Measurements from ENCODE around the gene MAGEA8.
"Not testable (repeated sequence)": the region's sequence is repeated elsewhere in the genome, so short reads cannot be mapped to it uniquely, and the experiment has no call there.

The MAGEA8 gene

DNA sequence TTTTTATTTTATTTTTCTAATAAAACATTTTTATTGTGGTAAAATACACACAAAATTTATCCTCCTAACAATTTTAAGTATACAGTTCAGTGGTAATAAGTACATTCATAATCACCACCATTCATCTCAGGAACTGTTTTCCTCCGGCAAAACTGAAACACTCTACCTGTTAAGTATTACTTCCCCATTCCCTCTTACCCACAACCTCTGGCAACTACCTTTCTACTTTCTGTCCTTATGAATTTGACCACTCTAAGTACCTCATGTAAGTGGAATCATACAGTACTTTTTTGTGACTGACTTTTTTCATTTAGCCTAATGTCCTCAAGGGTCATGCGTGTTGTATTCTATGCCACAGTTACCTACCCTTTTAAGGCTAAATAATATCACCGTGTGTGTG, 27.3 kb downstream of the MAGEA8 start:
- no peak for DNase-seq

DNA sequence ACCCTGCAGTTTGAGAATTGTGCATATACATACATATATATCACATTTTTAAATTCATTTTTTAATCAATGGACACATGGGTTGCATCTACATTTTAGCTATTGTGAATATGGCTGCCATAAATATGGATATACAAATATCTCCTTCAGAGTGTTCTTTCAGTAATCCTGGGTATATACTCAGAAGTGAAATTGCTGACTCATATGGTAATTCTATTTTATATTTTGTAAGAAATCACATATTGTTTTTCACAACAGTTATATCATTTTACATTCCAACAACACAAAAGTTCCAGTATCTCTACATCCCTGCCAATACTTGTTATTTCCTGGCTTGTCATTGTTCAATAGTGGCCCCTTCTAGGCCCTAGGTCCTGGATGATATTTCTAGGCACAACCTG, 27.7 kb downstream of the MAGEA8 start:
- DNase-seq: no peak

DNA sequence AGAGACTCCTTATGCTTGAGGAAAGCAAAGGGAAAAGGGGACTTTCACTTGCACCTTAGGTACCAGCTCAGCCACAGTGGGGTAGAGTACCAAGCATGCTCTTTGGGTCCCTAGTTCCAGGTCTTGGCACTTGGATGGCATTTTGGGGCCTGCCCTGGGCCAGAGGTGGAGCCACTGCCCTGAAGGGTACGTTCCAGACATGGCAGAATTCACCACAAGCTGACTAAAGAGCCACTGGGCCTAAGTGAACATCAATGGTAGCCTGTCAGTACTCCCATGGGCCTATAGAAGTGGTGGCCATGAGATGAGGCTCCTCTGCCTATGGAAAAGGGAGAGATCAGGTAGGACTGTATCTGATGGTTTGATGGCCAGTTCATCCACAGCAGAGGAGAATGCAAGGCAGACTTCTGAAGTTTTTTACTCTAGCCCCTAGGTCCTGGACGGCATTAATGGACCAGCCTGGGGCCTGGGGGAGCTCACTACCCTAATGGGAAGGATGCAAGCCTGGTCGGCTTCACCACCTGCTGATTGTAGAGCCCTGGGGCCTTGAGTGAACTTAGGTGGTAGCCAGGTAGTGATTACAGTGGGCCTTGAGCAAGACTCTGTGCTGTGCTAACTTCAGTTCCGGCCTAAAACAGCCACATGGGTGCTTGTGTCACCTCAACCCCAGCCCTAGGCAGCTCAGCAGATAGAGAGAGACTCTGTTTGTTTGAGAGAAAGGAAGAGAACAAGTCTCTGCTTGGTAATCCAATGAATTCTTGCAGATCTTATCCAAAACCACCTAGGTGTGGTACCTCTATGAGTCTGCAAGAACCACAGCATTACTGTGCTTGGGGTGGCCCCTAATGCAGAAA, 28.6 kb downstream of the MAGEA8 start:
- no peak for DNase-seq

DNA sequence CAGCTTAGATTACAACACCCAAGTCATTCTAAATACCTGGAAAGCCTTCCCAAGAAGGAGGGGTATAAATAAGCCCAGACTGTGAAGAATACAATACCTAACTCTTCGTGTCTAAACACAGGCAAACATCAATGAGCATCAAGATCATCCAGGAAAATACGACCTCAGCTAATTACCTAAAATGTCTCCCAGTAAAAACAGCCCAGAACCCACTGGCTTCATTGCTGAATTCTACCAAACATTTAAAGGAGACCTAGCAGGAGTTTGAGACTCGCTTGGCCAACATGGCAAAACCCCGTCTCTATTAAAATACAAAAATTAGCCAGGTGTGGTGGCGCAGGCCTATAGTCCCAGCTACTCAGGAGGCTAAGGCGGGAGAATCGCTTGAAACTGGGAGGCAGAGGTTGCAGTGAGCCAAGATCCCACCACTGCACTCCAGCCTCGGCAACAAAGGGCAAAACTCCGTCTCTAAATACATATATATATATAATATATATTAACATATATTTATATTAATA, 29.3 kb downstream of the MAGEA8 start:
- no peak for DNase-seq

DNA sequence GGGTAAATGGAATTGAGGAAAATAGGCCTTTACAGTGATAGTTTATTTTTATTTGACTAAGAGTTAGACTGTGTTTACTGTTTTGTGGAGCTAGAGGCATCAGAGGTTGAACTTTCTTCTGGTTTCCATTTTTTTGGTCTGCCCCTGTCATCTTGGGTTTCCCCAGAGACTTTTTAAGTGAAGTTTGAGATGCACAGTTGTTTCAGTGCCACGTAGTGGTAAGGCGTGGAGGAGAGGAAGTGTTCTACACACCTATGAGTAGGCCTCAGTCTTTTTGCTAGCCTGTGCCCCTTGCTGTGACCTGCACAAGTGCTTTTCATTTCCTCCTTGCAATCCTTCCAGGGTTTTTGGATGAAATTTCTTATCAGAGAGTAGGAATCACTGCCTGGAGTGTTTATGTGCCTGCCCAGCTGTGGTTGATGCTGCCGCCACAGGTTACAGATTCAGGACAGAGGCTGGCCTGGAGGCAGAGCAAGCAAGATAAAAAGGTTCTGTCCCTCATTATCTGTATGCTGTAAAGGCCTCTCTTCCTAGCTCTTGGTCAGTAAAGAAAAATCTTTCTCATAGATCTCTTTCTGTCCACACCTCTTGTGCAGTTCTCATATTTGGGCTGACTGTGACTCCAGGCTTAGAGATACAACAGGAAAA, 35.9 kb downstream of the MAGEA8 start:
- DNase-seq: no peak

GRCh38 chrX:149923836-149924235, 42.9 kb downstream of the MAGEA8 start:
- DNase-seq: not testable (repeated sequence)

GRCh38 chrX:149924434-149924833, 43.5 kb downstream of the MAGEA8 start:
- not testable (repeated sequence) for DNase-seq

DNA sequence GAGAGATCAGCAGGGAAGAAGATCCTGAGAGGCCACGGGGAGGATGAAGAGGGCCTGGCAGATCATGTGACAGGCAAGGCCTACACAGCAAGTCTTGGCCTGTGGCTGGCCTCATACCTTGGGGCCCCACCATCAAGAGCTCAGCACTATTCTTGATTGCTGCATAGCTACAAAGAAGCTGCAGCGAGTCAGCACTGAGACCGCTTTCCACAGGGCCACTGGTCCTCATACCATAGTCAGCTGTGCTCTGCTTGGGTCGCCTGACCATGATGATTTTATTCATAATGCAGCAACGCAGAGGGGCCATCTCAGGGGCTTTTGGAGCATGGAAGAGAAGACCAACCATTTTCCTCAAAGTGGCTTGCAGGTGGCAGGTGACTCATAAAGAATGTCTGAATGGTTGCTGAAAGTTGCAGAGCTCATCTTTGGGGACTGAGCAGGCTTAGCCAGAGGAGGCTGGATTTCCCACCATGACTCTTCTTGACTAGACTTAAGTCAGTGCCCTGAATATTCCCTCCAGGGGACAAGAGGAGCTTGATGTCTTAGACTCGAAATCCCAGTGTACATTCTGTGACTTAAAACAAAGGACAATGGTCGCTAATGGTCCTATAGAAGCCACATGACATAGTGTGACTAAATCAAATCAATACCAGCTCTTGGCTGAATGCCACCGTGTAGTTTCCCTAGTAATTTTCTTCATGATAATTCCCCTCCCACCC, 46.4 kb downstream of the MAGEA8 start:
- DNase-seq: not testable (repeated sequence)

DNA sequence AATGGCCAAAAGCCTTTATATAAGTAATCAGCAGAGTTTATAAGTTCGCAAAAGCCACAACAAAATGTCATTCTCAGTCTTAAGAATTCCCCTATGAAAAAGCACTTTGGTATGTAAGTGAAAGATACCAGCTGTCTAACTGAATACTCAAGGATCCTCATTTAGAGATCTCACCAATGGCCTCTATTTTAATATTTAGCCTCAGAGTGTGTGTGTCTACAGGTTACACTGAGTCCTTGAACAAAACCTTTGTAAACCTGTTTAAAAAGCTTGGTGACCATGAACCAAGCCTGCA, 46.9 kb downstream of the MAGEA8 start:
- not testable (repeated sequence) for DNase-seq

GRCh38 chrX:149928635-149929034, 47.7 kb downstream of the MAGEA8 start:
- not testable (repeated sequence) for DNase-seq

DNA sequence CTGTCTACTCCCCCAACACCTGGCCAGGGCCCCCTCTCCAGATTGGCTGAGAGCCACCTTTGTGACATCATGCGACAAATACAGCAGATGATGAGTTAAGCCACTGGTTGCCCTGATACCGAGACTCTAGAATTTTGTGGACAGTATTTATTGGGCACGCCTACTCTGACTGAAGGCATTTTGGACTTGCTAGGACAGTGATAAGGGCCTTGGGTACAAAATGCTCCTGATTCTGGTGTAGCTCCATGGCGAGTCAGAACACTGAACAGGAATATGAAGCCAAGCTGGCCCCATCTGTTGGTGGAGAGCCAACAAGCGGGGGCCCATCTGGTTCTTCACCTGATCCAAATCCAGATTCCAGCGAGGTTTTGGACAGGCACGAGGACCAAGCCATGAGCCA, 48.4 kb downstream of the MAGEA8 start, which contains the start of gene HSFX4:
Gene HSFX4, plus strand, starts transcription at position 174 of the 400 bp plus-strand sequence. Its CDS starts 72 bp downstream, at position 246.
- DNase-seq: not testable (repeated sequence)

- not testable (repeated sequence) for DNase-seq
These were observed 50.4 kb downstream of the MAGEA8 start for GRCh38 chrX:149931355-149931754.

- not testable (repeated sequence) for DNase-seq
These were observed 51.2 kb downstream of the MAGEA8 start for GRCh38 chrX:149932150-149932549.

GRCh38 chrX:149932970-149933369, 52.0 kb downstream of the MAGEA8 start:
- not testable (repeated sequence) for DNase-seq

- DNase-seq: not testable (repeated sequence)
These were observed 52.6 kb downstream of the MAGEA8 start for GRCh38 chrX:149933547-149933946.

All from activated CD4-positive, CD25-positive, alpha-beta regulatory T cell (primary cell).